Kidney capillary endothelial cell (primary cell): ENCODE results near the gene DNAJC11.
"Not testable (repeated sequence)": the region's sequence is repeated elsewhere in the genome, so short reads cannot be mapped to it uniquely, and the experiment has no call there.

Experiments used
- DNase-seq: peaks from one replicate; pipeline ENCODE4 v3.0.0-alpha.2; 2018; ENCODE audit warnings: low spot score

The DNAJC11 gene

GRCh38 chr1:6694121-6694713 lies 7.4 kb downstream of the DNAJC11 start:
- no peak for DNase-seq

GRCh38 chr1:6692956-6693355 lies 8.7 kb downstream of the DNAJC11 start:
- DNase-seq, result no peak

- DNase-seq, result no peak
These were observed 10.1 kb downstream of the DNAJC11 start for GRCh38 chr1:6691507-6691906.

- DNase-seq, result no peak
These were observed 11.4 kb downstream of the DNAJC11 start for GRCh38 chr1:6690186-6690585.

GRCh38 chr1:6688757-6689156 lies 12.9 kb downstream of the DNAJC11 start:
- DNase-seq, result no peak

GRCh38 chr1:6688001-6688400 lies 13.6 kb downstream of the DNAJC11 start:
- DNase-seq, result peak; percentile 45

GRCh38 chr1:6686294-6686693 lies 15.3 kb downstream of the DNAJC11 start:
- DNase-seq, result no peak

GRCh38 chr1:6685381-6685780 lies 16.2 kb downstream of the DNAJC11 start:
- DNase-seq, result no peak

- no peak for DNase-seq
These were observed 18.2 kb downstream of the DNAJC11 start for GRCh38 chr1:6683434-6683833.

- DNase-seq, result no peak
These were observed 25.7 kb downstream of the DNAJC11 start for GRCh38 chr1:6675941-6676340.

- DNase-seq, result no peak
These were observed 26.8 kb downstream of the DNAJC11 start for GRCh38 chr1:6674771-6675170.

GRCh38 chr1:6673816-6674398 lies 27.7 kb downstream of the DNAJC11 start:
- no peak for DNase-seq

- DNase-seq, result no peak
These were observed 29.1 kb downstream of the DNAJC11 start for GRCh38 chr1:6672558-6672957.

GRCh38 chr1:6668503-6668902 lies 33.1 kb downstream of the DNAJC11 start:
- no peak for DNase-seq

GRCh38 chr1:6667139-6667538 lies 34.5 kb downstream of the DNAJC11 start:
- no peak for DNase-seq

GRCh38 chr1:6666696-6667095 lies 34.9 kb downstream of the DNAJC11 start:
- DNase-seq, result no peak

GRCh38 chr1:6662468-6662867 lies 39.1 kb downstream of the DNAJC11 start:
- not testable (repeated sequence) for DNase-seq

GRCh38 chr1:6660415-6661049 lies 41.1 kb downstream of the DNAJC11 start:
- DNase-seq, result no peak

GRCh38 chr1:6658359-6659060 lies 43.1 kb downstream of the DNAJC11 start:
- no peak for DNase-seq

GRCh38 chr1:6657138-6657537 lies 44.5 kb downstream of the DNAJC11 start:
- no peak for DNase-seq

GRCh38 chr1:6653436-6654290 lies 48.0 kb downstream of the DNAJC11 start:
- no peak for DNase-seq

- DNase-seq, result no peak
These were observed 48.6 kb downstream of the DNAJC11 start for GRCh38 chr1:6652986-6653385.
